Activated CD4-positive, alpha-beta T cell treated with anti-CD3 and anti-CD28 coated beads, Interleukin-2, amount 10 ng/mL, durations not matched to agents 24 days and 14 days (primary cell): Measurements from ENCODE around the gene NDUFA6. TPM values are rescaled to one million over a fixed set of nuclear protein-coding genes. Genes with fewer than 3 reads are reported as not detected.

Source experiments
- DNase-seq: peaks from one replicate; pipeline ENCODE4 v3.0.0; 2022
- H3K27ac Mint-ChIP-seq: one replicate; pipeline ENCODE4 v1.8.0; 2022; ENCODE audit warnings: mild to moderate bottlenecking, mixed read lengths
- H3K27me3 Mint-ChIP-seq: one replicate; pipeline ENCODE4 v1.8.0; 2022; ENCODE audit warnings: mixed read lengths
- H3K36me3 Mint-ChIP-seq: one replicate; pipeline ENCODE4 v1.8.0; 2022; ENCODE audit warnings: low read depth, mild to moderate bottlenecking, mixed read lengths
- H3K4me1 Mint-ChIP-seq: one replicate; pipeline ENCODE4 v1.8.0; 2021; ENCODE audit warnings: mixed read lengths
- H3K4me3 Mint-ChIP-seq: one replicate; pipeline ENCODE4 v1.8.0; 2022; ENCODE audit warnings: mild to moderate bottlenecking, moderate library complexity, mixed read lengths
- H3K9me3 Mint-ChIP-seq: one replicate; pipeline ENCODE4 v1.8.0; 2021; ENCODE audit warnings: mixed read lengths
- intact Hi-C: fragments of 100-400 bp; cut with micrococcal nuclease; formaldehyde crosslinking; loops from one replicate; pipeline ENCODE4 v1.15.1; 2023
- total RNA-seq: library from RNA; stranded (reverse); gene quantifications from 2 replicates; pipeline ENCODE4 v1.2.3, GENCODE V29; 2022

Gene NDUFA6
- total RNA-seq, 1 donor from 2014 or later = 77.7 TPM

- Mint-ChIP-seq H3K27ac (no peak overlapping the region), H3K36me3 (peaks cover 53% of the 10 kb centered on the region), H3K27me3 (no peaks in the 10 kb centered on the region), H3K4me3 (no peak overlapping the region), H3K9me3 (peaks cover 20% of the 10 kb centered on the region), H3K4me1 (no peaks in the 10 kb centered on the region)
- intact Hi-C loops = no loop called here
- DNase-seq = no peak
Measured at GRCh38 chr22:42056757-42057511, 33.6 kb downstream of the NDUFA6 start.

GRCh38 chr22:42052765-42053164 lies 37.8 kb downstream of the NDUFA6 start:
- intact Hi-C loops = no loop called here
- Mint-ChIP-seq H3K27ac (no peak overlapping the region), H3K4me3 (no peak overlapping the region), H3K27me3 (no peaks in the 10 kb centered on the region), H3K4me1 (no peaks in the 10 kb centered on the region), H3K36me3 (peaks cover 15% of the 10 kb centered on the region), H3K9me3 (peaks cover 9% of the 10 kb centered on the region)
- no peak for DNase-seq

DNA sequence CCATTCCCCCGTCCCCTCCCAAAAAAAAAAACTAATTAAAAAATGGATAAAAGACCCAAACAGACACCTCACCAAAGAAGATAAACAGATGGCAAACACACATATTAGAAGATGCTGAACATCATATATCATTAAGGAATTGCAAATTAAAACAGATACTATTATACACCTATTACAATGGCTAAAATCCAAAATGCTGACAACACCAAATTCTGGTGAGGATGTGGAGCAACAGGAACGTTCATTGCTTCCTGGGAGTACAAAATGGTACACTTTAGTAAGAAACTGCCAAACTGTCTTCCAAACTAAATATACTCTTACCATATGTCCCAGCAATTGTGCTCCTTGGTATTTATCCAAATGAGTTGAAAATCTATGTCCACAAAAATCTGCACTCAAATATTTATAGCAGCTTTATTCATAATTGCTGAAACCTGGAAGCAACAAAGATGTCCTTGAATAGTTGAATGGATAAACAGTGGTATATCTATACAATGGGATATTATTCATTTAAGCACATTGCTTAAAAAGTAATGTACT lies 39.9 kb downstream of the NDUFA6 start:
- Mint-ChIP-seq H3K4me3 (no peak overlapping the region), H3K27me3 (no peaks in the 10 kb centered on the region), H3K27ac (no peak overlapping the region), H3K9me3 (no peaks in the 10 kb centered on the region), H3K4me1 (no peaks in the 10 kb centered on the region), H3K36me3 (peaks cover 2% of the 10 kb centered on the region)
- no peak for DNase-seq
- intact Hi-C loops = no loop called here

DNA sequence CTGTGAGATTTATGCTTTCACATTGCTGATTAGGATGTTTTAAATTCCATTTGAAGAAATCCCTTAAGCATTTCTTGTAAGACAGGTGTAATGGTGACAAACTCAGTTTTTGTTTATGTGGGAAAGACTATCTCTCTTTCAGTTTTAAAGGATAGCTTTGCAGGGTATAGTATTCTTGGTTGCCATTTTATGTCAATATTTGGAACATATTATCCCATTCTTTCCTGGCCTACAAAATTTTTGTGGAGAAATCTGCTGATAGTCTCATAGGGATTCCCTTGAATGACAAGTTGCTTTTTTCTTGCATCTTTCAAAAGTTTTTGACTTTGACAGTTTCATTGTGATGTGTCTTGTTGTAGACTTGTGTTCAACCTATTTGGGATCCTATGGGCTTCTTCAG lies 48.8 kb downstream of the NDUFA6 start:
- no peak overlapping the region for H3K4me3 Mint-ChIP-seq
- no peaks in the 10 kb centered on the region for H3K4me1 Mint-ChIP-seq
- no peak overlapping the region for H3K27ac Mint-ChIP-seq
- intact Hi-C loops = no loop called here
- H3K27me3 Mint-ChIP-seq = peaks cover 4% of the 10 kb centered on the region
- H3K36me3 Mint-ChIP-seq = peaks cover 28% of the 10 kb centered on the region
- no peak for DNase-seq
- peaks cover 29% of the 10 kb centered on the region for H3K9me3 Mint-ChIP-seq

- DNase-seq = no peak
- H3K27me3 Mint-ChIP-seq = peaks cover 4% of the 10 kb centered on the region
- no peak overlapping the region for H3K27ac Mint-ChIP-seq
- H3K4me3 Mint-ChIP-seq = no peak overlapping the region
- peaks cover 34% of the 10 kb centered on the region for H3K9me3 Mint-ChIP-seq
- intact Hi-C loops = no loop called here
- peaks cover 32% of the 10 kb centered on the region for H3K36me3 Mint-ChIP-seq
- H3K4me1 Mint-ChIP-seq = peaks cover 4% of the 10 kb centered on the region
Measured at GRCh38 chr22:42039271-42039670, 51.3 kb downstream of the NDUFA6 start.

Other genes starting within 250 kb of the NDUFA6 start
- gene SHISA8, start 175.7 kb downstream of the NDUFA6 start, total RNA-seq = 5.3 and 5.7 TPM in 2 replicates
- 3.4 TPM in 2 replicates for gene TNFRSF13C, start 164.0 kb downstream of the NDUFA6 start, total RNA-seq
- 86.9 and 88.6 TPM in 2 replicates for gene CENPM, start 143.6 kb downstream of the NDUFA6 start, total RNA-seq
- gene SEPTIN3, start 121.3 kb downstream of the NDUFA6 start, total RNA-seq = 5.7 and 6.8 TPM in 2 replicates
- gene WBP2NL, start 92.0 kb downstream of the NDUFA6 start, total RNA-seq = 1.3 and 1.4 TPM in 2 replicates
- 28.2 and 29.9 TPM in 2 replicates for gene NAGA, start 20.0 kb downstream of the NDUFA6 start, total RNA-seq
- gene PHETA2, start 16.5 kb downstream of the NDUFA6 start, total RNA-seq = 5.0 and 6.2 TPM in 2 replicates
- gene SMDT1, start 11.1 kb downstream of the NDUFA6 start, total RNA-seq = 54.4 and 58.7 TPM in 2 replicates
- 3.8 and 4.5 TPM in 2 replicates for gene CYP2D6, start 40.0 kb upstream of the NDUFA6 start, total RNA-seq
- gene TCF20, start 179.9 kb upstream of the NDUFA6 start, total RNA-seq = 83.0 and 85.4 TPM in 2 replicates